ENCODE data around the gene CD300A. TPM values are rescaled to one million over a fixed set of nuclear protein-coding genes. Genes with fewer than 3 reads are reported as not detected.

The CD300A gene
- total and polyA plus RNA-seq, 2 of the 4 experiments (the other 2 are of a cell fraction) = not detected

DNA sequence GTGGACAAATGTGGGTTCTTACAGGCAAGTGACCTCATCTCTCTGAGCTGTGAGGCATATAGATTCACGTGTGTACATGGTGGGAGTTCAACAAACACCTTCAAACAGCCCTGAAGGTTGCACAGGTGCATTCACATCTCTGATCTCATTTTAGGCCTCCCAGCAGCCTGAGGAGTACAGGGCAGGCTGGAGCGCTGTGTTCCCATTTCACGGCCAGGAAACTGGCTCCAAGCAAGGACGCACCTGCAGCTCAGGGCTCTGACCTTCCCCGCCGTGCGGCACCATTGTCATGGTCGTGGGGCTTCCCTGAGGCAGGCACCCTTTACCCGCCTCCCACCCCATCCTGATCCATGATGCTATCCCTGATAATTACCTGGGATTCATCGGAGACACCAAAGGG, 4.8 kb upstream of the CD300A start:
- Histone ChIP-seq H2AK5ac (ENCODE audit: low read depth, low read length) (no peak overlapping the region), H3K4me3 (ENCODE audit: insufficient read depth, low read depth, low read length) (no peak overlapping the region), H2BK15ac (ENCODE audit: low read depth, low read length) (no peak overlapping the region), H3K79me1 (ENCODE audit: low read depth in 1 of 2, low read length in 2 of 2) (no peaks in the 10 kb centered on the region), H3K27me3 (ENCODE audit: control insufficient read depth, insufficient read depth, low read length) (no peaks in the 10 kb centered on the region), H3K4me1 (ENCODE audit: control insufficient read depth, insufficient read depth, low read length) (no peaks in the 10 kb centered on the region), H2BK120ac (ENCODE audit: low read depth, low read length) (no peak overlapping the region), H3K4ac (ENCODE audit: low read depth, low read length) (no peak overlapping the region), H3K18ac (ENCODE audit: low read depth, low read length) (no peak overlapping the region), H3K23ac (ENCODE audit: low read depth, low read length) (no peak overlapping the region), H3K9me1 (ENCODE audit: insufficient read depth, low read length) (no peaks in the 10 kb centered on the region), H4K20me1 (ENCODE audit: insufficient read depth, low read length) (no peaks in the 10 kb centered on the region), H4K91ac (ENCODE audit: insufficient read depth, low read depth, low read length) (no peak overlapping the region), H3K36me3 (ENCODE audit: control insufficient read depth, insufficient read depth, low read length) (no peaks in the 10 kb centered on the region), H3K9me3 (ENCODE audit: control insufficient read depth, insufficient read depth, low read length) (no peaks in the 10 kb centered on the region), H3K56ac (ENCODE audit: extremely low read depth, insufficient read depth, low read length) (no peak overlapping the region), H4K5ac (ENCODE audit: low read depth, low read length) (no peak overlapping the region), H4K8ac (ENCODE audit: low read depth in 2 of 2, low read length in 2 of 2) (no peak overlapping the region), H3K9ac (ENCODE audit: low read depth, low read length) (no peak overlapping the region), H2AK9ac (replicated peaks; ENCODE audit: low read depth, low read length, poor library complexity) (no peak overlapping the region), H3K27ac (ENCODE audit: insufficient read depth, low read length) (no peak overlapping the region), H2BK20ac (ENCODE audit: low read depth, low read length) (no peak overlapping the region), H3K4me2 (ENCODE audit: low read depth, low read length) (no peak overlapping the region), H2AFZ (replicated peaks; ENCODE audit: low read length, poor library complexity) (no peak overlapping the region), H3K14ac (replicated peaks; ENCODE audit: low read depth, low read length) (no peak overlapping the region), H2BK5ac (ENCODE audit: low read depth, low read length, poor library complexity, severe bottlenecking) (no peak overlapping the region)
- no peak for TF ChIP-seq CTCF (conservative IDR thresholded peaks at IDR 0.05; ENCODE audit: low read depth, low read length)
- no peak for TF ChIP-seq MAZ (IDR thresholded peaks at IDR 0.05; ENCODE audit: borderline replicate concordance, low read depth, low read length)
- TF ChIP-seq CHD1 (IDR thresholded peaks at IDR 0.05; ENCODE audit: low read depth, low read length) = no peak
- TF ChIP-seq BHLHE40 (IDR thresholded peaks at IDR 0.05; ENCODE audit: low read depth, low read length) = no peak
- TF ChIP-seq USF2 (IDR thresholded peaks at IDR 0.05; ENCODE audit: low read depth, low read length) = no peak
- TF ChIP-seq POLR2A (IDR thresholded peaks at IDR 0.05; ENCODE audit: low read depth, low read length) = no peak
- TF ChIP-seq NFE2L2 (IDR thresholded peaks at IDR 0.05; ENCODE audit: low read depth, low read length) = no peak
- no peak for TF ChIP-seq RAD21 (IDR thresholded peaks at IDR 0.05; ENCODE audit: low read length)
- TF ChIP-seq FOS (IDR thresholded peaks at IDR 0.05; ENCODE audit: low read depth, low read length) = no peak
- TF ChIP-seq MAFK (IDR thresholded peaks at IDR 0.05; ENCODE audit: low read depth, low read length) = no peak
- TF ChIP-seq RCOR1 (IDR thresholded peaks at IDR 0.05; ENCODE audit: insufficient replicate concordance, low read length) = no peak
- TF ChIP-seq ELK1 (IDR thresholded peaks at IDR 0.05; ENCODE audit: borderline replicate concordance, low read depth, low read length) = no peak
- no peak for TF ChIP-seq MXI1 (IDR thresholded peaks at IDR 0.05; ENCODE audit: borderline replicate concordance, low read depth, low read length)
- dilution Hi-C loops (cut with HindIII; ENCODE audit: low sequenced_read_pairs, unreplicated experiment) = no loop called here
- intact Hi-C loops (cut with micrococcal nuclease) = no loop called here
- DNase-seq = no peak
- POLR2A ChIA-PET (ENCODE audit: unreplicated experiment) = no interaction called here
- in situ Hi-C loops (cut with MboI; ENCODE audit: low sequenced_read_pairs) = no loop called here
- CTCF ChIA-PET = no interaction called here
- WGBS, 2 experiments (ENCODE audit: extremely low coverage in 2 of 2, insufficient read length in 1 of 2) = 83% methylated on average over 1 of the region's 10 CpGs; no CpG with 5 or more reads in 1 of the 2 experiments
- no TSS peak for BruUV-seq (replicated peaks)
- ATAC-seq (ENCODE audit: low read depth) = no peak

All from IMR-90 (cell line).